ENCODE measurements around the gene DNAJC10. TPM values are rescaled to one million over a fixed set of nuclear protein-coding genes. Genes with fewer than 3 reads are reported as not detected.

DNAJC10 gene
- total and polyA plus RNA-seq, 2 donors (not counting 3 experiments of a cell fraction or from before 2014, with no cell fraction given), result 45.1 to 201 TPM

GRCh38 chr2:182824056-182824766 is 108.2 kb downstream of the DNAJC10 start:
- no TSS peak for BruUV-seq (replicated peaks)
- DNase-seq (ENCODE audit: low read depth, low spot score), result no peak
- no peak overlapping the region for H3K9ac ChIP-seq (replicated peaks; ENCODE audit: extremely low read depth, insufficient read depth, low read length)
- no peaks in the 10 kb centered on the region for H3K9me3 ChIP-seq (replicated peaks; ENCODE audit: control insufficient read depth, insufficient read depth, low read length)
- H4K20me1 ChIP-seq (replicated peaks; ENCODE audit: control insufficient read depth, extremely low read depth, insufficient read depth, low read length), result no peaks in the 10 kb centered on the region
- H3K36me3 ChIP-seq (ENCODE audit: control insufficient read depth in 2 of 2, extremely low read depth in 1 of 2, insufficient read depth in 2 of 2, low read length in 2 of 2), result no peaks in the 10 kb centered on the region
- POLR2A ChIA-PET, result no interaction called here
- no peak overlapping the region for H2AFZ ChIP-seq (ENCODE audit: low read depth, low read length)
- FAIRE-seq, result no peak
- no peaks in the 10 kb centered on the region for H3K9me1 ChIP-seq (replicated peaks; ENCODE audit: control insufficient read depth, extremely low read depth, insufficient read depth, low read length)
- intact Hi-C loops (cut with micrococcal nuclease) (no loop called here), dilution Hi-C loops (cut with MboI; ENCODE audit: extremely low pct_ligation_motif_present, low sequenced_read_pairs) (no loop called here)
- no peaks in the 10 kb centered on the region for H3K79me2 ChIP-seq (ENCODE audit: control insufficient read depth, insufficient read depth, low read length)
- H3K27ac ChIP-seq (ENCODE audit: insufficient read depth, low read depth, low read length), result no peak overlapping the region
- no peak overlapping the region for H3K4me2 ChIP-seq (ENCODE audit: insufficient read depth, low read length)
- no peak overlapping the region for H3K4me3 ChIP-seq (replicated peaks in 1 of 3; ENCODE audit: insufficient read depth in 1 of 3, low read depth in 1 of 3, low read length in 3 of 3)
- H3K27me3 ChIP-seq (ENCODE audit: control insufficient read depth in 2 of 2, insufficient read depth in 2 of 2, low read length in 2 of 2), result peaks cover 3 to 7% of the 10 kb centered on the region in 2 experiments
- TF ChIP-seq GATA2 (IDR thresholded peaks at IDR 0.05; ENCODE audit: insufficient read depth, insufficient read length, low read depth, low read length) (no peak), MAX (IDR thresholded peaks at IDR 0.05; ENCODE audit: insufficient read depth, insufficient read length) (no peak), EZH2 (IDR thresholded peaks at IDR 0.05; ENCODE audit: borderline replicate concordance, low read depth, low read length, severe bottlenecking) (no peak), MYC (IDR thresholded peaks at IDR 0.05; ENCODE audit: low read depth, low read length) (no peak), FOS (IDR thresholded peaks at IDR 0.05; ENCODE audit: borderline replicate concordance, insufficient read depth, low read length) (no peak), POLR2AphosphoS5 (IDR thresholded peaks at IDR 0.05; ENCODE audit: insufficient read depth, low read depth, low read length) (no peak), CTCF (IDR thresholded peaks at IDR 0.05; ENCODE audit: extremely low read depth in 1 of 2, insufficient read depth in 1 of 2, low read depth in 1 of 2, low read length in 2 of 2) (no peak), JUN (IDR thresholded peaks at IDR 0.05; ENCODE audit: borderline replicate concordance, insufficient read depth, insufficient read length, low read depth) (no peak), POLR2A (IDR thresholded peaks at IDR 0.05; ENCODE audit: low read depth, low read length) (no peak)
- H3K4me1 ChIP-seq (ENCODE audit: control insufficient read depth, extremely low read depth, insufficient read depth, low read length), result no peaks in the 10 kb centered on the region
- CTCF ChIA-PET, result interaction anchor here (0.9 to 1.2 kb wide), 2 partner anchors 13 to 18 kb away, joined by 3 read pairs; no protein-coding TSS in a partner anchor
